Fibroblast of pulmonary artery (primary cell): ENCODE results near the gene SCGB1D1.

Experiments
- DNase-seq: peaks from one replicate; pipeline ENCODE4 v3.0.0-alpha.2; 2010; ENCODE audit warnings: low read depth
- H3K4me3 ChIP-seq: replicated peaks from 2 replicates; pipeline ENCODE4 v1.5.1; 2011; ENCODE audit warnings: low read depth, mild to moderate bottlenecking, control low read depth, low read length, moderate library complexity
- TF ChIP-seq, protein P1 (sequence below): IDR thresholded peaks from 2 replicates; pipeline ENCODE4 v1.5.1; 2011; ENCODE audit warnings: mild to moderate bottlenecking, control low read depth, low read length, inconsistent platforms; ENCODE audit errors: missing control alignments

Gene SCGB1D1

DNA sequence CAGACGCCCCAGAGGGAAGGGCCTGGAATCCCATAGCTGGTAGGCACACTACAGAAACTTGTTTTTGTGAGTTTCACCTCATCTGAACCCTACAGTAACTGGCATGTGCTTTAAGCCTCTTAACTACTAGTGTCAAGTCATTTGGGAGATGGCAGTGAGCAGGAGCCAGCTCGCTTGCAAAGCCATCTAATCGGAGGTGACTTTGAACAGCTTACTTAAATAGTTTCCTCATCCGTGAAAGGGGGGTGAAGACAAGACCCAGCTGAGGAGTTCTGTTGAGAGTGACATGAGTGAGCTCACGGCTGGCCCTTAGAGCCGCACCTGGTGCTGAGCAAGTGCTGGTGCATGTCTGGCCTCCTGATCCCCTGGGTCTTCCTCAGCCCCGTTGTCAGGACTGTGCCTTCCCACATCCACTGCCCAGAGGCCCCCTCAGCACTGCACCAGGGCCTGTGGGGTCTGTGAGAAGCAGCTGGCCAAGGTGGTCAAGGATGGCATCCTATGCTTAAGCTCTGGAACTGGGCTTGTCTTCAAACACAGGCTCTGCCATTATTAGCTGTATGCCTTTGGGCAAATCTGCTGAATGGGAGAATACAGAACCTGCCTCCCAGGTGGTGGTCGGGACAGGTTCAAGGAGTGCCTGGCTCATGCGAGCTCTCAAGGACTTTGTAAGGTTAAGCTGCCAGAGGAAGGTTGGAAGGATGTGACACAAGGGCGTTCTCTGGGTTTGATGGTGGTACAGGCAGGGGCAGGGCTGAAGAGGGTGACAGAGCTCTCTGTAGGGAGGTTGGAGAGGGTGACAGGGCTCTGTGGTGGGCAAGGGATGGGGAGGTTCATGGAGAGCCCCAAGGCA lies 38.9 kb upstream of the SCGB1D1 start:
- no peak for DNase-seq
- TF ChIP-seq, protein P1, sequence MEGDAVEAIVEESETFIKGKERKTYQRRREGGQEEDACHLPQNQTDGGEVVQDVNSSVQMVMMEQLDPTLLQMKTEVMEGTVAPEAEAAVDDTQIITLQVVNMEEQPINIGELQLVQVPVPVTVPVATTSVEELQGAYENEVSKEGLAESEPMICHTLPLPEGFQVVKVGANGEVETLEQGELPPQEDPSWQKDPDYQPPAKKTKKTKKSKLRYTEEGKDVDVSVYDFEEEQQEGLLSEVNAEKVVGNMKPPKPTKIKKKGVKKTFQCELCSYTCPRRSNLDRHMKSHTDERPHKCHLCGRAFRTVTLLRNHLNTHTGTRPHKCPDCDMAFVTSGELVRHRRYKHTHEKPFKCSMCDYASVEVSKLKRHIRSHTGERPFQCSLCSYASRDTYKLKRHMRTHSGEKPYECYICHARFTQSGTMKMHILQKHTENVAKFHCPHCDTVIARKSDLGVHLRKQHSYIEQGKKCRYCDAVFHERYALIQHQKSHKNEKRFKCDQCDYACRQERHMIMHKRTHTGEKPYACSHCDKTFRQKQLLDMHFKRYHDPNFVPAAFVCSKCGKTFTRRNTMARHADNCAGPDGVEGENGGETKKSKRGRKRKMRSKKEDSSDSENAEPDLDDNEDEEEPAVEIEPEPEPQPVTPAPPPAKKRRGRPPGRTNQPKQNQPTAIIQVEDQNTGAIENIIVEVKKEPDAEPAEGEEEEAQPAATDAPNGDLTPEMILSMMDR = no peak
- H3K4me3 ChIP-seq = no peak overlapping the region

DNA sequence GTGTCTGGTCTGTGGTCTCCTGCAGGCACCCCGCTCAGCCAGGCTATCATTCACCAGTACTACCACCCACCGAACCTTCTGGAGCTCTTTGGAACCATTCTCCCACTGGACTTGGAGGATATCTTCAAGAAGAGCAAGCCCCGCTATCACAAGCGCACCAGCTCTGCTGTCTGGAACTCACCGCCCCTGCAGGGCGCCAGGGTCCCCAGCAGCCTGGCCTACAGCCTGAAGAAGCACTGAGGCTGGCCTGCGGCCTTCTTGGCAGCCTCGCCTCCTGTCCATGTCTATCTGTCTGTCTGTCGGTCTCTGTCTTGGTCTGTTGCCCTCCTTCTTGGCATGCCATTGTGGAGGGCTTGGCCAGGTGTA lies 38.3 kb upstream of the SCGB1D1 start:
- no peak for DNase-seq
- H3K4me3 ChIP-seq = no peak overlapping the region
- TF ChIP-seq, protein P1 = no peak

GRCh38 chr11:62152245-62153086 lies 37.5 kb upstream of the SCGB1D1 start:
- DNase-seq = no peak
- no peak overlapping the region for H3K4me3 ChIP-seq
- TF ChIP-seq, protein P1 = no peak

GRCh38 chr11:62153087-62153395 lies 37.0 kb upstream of the SCGB1D1 start:
- TF ChIP-seq, protein P1 = no peak
- H3K4me3 ChIP-seq = no peak overlapping the region
- peak; percentile 87 for DNase-seq

DNA sequence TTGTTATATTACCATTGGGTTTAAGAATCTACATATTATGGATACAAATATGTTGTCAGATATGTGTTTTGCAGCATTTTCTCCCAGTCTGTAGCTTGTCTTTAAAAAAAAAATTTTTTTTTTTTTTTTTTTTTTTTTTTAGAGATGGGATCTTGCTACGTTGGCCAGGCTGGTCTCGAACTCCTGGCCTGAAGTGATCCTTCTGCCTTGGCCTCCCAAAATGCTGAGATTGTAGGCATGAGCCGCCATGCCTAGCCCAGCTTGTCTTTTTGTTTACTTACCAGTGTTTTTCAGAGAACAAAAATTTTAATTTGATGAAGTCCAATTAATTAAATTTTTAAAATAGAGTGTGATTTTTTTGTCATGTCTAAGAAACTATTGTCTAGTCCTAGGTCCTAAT lies 36.4 kb upstream of the SCGB1D1 start:
- TF ChIP-seq, protein P1 = no peak
- no peak for DNase-seq
- no peak overlapping the region for H3K4me3 ChIP-seq

- DNase-seq = no peak
- TF ChIP-seq, protein P1 = no peak
- no peak overlapping the region for H3K4me3 ChIP-seq
These were observed 32.4 kb upstream of the SCGB1D1 start for GRCh38 chr11:62157603-62158002.

DNA sequence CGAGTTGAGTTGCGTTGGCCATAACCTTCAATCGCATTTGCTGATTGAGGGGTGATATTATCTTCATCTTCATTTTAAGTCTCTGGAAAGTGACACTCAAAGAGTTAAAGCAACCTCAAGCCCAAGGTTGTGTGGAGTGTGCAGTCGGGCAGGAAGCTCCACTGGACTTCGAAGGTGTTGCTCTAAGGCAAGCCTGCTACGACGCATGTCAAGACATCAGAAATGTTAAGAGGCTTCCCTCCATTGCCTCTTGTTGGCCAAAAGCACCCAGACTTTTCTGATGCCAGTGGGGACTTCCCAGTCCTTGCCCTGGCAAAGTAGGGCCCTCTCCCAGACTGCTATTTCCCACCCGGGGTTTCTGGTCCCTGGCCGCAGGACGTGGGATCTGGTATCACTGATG lies 23.6 kb upstream of the SCGB1D1 start:
- no peak for DNase-seq
- TF ChIP-seq, protein P1 = no peak
- no peak overlapping the region for H3K4me3 ChIP-seq
